Raji (cell line): ENCODE results near the gene PI4K2A.

Experiments used
- POLR2A ChIP-seq: IDR thresholded peaks from 2 replicates; pipeline ENCODE4 v1.6.1; 2011; ENCODE audit warnings: low read depth, low read length, control low read depth; ENCODE audit not compliant: insufficient read depth

Gene PI4K2A

DNA sequence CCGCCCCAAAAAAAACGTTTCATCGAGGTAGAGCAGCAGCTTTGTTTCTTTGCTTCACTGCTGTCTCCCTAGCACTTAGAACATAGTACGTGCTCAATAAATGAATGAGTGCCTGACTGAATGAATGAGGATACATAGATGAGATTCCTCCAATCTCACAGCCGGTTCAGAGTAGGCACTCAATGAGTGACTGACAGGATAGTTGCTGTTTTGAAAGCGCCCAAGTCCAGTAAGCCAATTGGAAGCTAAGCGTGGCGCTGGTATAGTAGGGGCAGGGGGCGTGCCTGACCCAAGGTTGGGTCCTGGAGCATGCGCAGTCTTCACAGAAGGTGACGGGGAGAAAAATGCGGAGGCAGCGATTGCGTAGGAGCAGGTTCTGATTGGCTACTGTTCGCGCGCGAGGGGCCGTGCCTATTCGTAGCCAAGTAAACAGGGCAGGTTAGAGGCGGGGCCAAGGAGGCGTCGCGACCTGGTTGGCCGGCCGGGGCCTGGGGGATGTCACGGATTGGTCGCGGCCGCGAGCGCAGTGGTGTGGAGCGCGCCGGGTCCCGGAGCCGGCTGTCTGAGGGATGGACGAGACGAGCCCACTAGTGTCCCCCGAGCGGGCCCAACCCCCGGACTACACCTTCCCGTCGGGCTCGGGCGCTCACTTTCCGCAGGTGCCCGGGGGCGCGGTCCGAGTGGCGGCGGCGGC lies at the start of gene PI4K2A:
Gene PI4K2A, plus strand, starts transcription at position 498 of the 694 bp plus-strand sequence. Its CDS starts 72 bp downstream, at position 570.
- peak; percentile 64 for TF ChIP-seq POLR2A

DNA sequence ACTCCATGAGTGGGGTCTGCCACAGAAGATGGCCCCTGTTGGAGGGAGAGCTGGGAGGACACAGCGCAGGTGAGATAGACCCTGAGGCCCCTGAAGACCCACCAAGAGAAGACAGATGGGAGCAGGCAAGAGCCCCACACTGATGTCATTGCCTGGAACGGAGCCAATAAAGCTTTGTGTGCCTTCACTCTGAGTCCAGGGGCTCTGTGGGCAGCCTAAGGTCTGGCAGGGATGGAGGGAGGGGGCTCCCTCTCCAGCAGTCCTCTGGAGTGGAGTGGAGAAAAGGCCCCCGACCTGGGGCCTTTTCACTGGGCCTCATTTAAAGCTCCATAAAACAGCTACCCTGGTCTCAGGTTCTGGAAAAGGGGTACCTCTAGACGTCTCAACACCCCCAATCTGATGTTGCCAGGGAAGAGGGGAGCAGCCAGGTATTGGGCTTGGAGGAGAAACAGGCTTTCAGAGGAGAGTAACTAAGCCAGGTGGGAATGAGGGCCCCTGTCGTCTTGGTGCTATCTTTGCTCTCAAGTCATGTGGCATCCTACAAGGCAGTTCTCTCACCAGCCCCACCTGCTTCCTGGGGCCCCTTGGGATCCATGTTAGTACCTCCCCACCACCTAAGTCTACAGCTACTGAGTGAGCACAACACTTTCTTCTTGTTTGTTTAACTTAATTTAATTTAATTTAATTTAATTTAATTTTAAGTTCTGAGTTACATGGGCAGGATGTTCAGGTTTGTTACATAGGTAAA lies 49.5 kb upstream of the PI4K2A start:
- no peak for TF ChIP-seq POLR2A

DNA sequence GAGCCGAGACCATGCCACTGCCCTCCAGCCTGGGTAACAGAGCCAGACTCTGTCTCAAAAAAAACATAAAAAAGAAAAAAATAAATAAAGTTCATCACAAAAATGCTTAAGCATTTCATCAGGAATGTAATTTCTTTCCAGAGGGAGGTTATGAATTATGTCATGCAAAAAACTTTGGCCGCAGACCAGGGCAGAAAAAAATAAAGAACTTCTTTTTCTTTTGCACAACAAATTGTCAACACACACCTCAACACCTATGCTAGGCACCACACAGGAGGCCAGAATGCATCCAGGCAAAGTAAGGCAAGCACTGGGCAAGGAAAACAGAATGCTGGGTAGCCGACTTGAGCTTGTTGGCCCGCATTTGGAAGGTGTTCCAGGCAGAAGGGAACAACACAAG lies 47.0 kb upstream of the PI4K2A start:
- TF ChIP-seq POLR2A, result no peak

DNA sequence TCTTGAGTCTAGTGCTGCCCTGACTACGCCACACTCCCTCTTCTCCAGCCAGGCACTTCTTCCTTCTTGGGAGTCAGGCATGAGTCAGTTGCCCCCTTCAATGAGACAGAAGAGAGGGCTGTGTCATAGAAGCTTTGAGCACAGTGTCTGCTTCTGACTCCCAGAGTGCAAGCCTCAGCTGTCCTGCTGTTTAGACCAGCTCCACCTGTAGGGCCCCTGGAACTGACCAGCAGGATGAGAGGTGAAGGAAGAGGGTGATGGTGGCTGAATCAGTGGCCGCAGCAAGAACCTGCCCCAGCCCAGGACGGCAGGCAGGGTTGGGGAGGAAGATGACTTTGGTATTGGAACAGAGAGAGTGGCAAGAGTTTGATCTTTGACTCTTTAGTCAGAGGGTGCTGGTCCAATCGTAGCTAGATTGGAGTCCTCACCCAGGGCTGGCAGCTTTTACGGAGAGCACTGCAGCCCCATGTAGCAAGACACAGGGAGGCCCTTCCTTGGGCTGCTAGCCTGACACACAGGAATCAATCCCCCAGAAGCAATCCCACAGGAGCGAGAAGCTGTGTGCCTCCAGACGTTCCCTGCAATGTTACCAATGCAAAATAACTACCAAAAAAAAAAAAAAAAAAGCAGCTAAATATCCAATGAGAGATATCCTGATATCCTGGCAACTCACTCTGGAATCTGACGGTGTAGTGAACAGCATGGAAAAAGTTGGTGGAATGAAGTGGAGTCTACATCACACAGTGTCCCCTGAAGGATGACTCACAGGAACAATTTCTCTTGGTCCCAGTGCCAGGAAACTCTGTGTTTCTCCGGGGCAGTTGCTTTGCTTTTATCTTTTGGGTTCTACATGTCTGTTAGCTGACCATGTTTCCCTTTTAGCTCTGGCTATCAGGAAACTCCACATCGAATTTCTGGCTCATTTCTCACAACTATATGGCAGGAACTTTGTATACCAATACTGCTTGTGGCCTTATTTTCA lies 44.1 kb upstream of the PI4K2A start:
- no peak for TF ChIP-seq POLR2A

DNA sequence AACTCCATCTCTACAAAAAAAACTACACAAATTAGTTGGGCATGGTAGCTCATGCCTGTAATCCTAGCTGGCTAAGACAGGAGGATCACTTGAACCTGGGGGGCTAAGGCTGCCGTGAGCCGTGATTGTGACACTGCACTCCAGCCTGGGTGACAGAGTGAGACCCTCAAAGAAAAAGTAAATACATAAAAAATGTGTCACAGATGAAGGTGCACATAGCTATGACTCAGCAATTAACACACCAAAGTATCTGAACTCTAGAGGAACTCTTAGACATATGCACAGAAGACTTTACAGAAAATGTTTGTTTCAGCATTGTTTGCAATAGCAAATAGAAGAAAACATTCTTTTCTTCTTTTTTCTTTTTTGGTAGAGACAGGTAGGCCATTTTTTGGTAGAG lies 42.7 kb upstream of the PI4K2A start:
- no peak for TF ChIP-seq POLR2A

DNA sequence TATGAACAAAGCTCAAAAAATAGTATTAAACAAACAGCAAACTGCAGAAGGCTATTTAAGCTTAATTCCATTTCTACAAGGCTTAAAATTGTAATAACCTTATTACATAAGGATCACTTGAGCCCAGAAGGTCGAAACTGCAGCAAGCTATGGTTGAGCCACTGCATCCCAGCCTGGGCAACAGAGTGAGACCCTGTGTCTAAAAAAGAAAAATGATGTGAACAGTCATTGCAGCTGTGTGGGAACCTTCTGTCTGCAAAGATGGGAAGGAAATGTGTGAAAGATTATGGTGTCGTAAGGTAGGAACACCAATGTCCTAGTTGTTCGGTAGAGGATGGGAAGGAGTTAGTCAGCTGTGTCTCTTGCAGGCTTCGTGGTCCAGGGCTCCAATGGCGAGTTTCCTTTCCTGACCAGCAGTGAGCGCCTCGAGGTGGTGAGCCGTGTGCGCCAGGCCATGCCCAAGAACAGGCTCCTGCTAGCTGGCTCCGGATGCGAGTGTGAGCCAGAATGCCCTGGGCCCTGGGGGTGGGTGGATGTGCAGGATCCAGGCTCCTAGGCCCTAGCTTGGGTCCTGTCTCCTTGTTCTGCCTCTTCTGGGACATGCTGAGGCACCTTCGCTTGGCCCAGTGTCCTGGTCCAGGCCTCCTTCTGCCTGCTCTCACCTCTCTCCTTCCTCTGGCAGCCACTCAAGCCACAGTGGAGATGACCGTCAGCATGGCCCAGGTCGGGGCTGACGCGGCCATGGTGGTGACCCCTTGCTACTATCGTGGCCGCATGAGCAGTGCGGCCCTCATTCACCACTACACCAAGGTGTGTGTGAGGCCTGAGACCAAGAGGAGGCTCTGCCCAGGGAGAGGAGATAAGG lies 41.8 kb upstream of the PI4K2A start:
- TF ChIP-seq POLR2A, result no peak

DNA sequence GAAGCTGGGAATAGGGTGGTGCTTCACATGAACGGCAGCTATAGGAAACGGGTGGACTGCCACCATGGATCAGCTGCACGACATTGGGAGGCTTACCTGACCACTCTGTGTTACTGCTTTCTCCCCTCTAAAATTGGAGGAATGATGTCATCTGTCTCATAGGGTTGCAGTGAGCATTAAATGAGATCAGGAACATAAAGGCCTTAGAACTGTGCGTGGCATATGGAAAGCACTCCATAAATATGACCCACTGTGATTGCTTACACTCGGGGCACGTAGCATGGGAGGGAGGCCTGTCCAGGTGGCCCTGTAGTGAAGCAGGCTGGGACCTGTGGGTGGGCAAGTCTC lies 41.2 kb upstream of the PI4K2A start:
- TF ChIP-seq POLR2A, result no peak

DNA sequence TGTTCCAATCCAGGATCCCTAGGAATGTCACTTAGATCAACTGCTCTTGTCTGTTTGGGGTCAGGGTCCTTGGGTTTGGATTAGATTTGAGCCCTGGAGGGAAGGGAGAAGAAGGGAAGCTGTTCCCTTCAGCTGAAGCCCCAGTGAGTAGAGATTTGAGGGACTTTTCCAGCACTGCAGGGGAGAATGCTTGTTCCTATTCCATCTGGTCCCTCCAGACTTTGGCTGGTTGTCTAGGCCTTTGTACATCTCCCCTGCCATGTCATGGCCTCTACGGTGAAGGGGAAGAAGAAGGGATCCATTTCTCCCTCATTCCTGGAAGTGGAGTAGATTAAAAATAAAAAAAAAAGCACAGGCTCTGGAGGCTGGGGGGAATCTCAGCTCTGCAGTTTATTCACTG lies 39.9 kb upstream of the PI4K2A start:
- TF ChIP-seq POLR2A, result no peak

DNA sequence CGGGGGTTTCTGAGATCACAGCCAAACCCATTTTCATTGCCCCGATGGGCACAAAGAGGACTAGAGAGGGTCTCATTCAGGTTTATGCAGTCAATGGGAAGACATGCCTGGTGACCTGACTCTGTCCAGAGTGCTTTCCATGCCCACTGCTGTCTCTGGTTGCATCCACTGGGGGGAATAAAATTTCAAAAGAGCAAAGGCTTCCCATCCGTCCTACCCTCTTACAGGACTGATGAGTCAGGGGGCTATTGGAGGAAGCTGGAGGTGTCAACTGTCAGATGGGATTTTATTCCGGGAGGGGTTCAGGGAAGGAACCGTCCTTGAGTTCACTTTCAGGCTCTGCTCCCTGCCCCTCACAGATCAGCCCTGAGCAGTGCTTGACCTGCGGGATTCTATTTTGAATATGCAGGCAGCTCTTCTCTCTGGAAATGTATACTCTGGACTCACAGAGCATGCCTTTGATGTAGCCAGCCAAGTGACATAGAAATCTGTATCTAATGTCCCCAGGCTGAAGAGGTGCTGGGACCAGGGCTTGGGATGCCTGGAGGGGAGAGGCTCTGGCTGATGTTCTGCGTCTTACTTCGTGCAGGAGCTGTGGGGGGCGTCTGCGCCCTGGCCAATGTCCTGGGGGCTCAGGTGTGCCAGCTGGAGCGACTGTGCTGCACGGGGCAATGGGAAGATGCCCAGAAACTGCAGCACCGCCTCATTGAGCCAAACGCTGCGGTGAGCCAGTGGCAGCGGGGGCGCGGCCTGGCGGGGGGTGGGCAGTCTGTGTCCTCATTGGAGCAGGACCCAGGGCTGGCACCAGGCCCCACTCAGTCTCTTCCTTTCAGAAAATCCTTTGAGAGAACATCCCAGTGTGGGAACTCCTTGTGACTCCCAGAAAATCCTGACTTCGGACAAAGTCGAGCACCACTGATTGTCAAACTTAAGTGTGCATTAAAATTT lies 38.9 kb upstream of the PI4K2A start:
- TF ChIP-seq POLR2A, result no peak

DNA sequence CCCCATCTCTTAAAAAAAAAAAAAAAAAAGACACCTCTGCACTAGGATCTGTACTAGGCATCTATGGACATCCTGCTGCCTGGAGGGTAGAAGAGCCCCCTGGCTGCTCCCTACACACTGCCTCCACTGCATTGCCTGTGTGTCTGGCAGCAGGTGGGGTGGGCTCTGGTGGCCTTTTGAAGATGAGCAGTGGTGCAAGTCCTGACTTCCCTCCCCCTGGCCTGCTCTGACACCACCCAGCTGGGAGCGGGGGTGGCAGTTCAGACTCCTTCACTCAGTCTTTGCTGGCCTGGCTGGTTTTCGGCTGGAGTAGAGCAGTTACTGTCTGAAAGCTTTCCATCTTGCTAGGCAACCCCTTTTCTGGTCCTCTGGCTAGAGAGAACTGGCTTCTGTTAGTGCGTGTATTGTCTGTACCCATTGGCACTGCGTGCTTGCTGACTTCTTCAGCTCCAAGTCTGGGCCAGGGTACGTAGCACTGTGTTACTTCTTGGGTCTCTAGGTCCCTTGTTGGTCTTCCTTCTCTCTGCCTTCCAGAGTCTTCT lies 33.3 kb upstream of the PI4K2A start:
- TF ChIP-seq POLR2A, result no peak

DNA sequence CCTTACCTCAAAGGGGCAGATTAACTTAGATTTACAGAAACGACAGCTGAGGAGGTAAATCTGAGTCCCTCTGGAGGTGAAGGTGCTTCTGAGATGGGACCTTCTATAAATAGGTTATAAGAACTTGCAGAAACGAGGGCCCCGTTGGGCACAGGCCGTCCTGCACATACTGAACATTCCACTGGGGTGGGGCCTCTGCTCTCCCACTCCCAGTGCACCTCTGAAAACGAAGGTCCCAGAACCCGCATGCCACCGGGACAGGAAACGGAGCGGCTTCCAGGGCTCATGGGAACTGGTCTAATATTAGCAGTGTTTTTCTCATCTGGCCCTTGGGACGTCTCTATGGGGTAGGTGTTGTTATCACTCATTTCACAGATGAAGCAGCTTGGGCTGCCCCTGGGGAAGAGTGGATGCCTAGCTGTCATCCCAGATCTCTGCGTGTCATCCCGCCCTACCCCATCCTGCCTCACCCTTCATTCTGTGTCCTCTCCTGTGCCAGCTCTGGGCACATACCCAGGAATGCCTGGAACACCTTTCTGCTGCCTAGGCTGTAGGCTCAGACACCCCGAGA lies 31.4 kb upstream of the PI4K2A start:
- TF ChIP-seq POLR2A, result no peak

DNA sequence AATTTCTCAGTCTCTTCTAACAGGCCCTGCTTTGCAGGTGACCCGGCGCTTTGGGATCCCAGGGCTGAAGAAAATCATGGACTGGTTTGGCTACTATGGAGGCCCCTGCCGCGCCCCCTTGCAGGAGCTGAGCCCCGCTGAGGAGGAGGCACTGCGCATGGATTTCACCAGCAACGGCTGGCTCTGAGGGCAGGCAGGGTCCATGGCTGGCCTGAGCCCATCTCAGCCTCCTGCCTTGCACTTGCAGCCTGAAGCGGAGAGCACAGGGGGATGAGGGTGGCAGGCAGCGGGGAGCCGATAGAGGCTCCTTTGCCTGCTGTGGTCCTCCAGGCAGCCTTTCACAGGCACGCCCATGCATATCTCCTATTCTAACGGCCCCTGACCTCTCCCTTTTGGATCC lies 29.0 kb upstream of the PI4K2A start:
- TF ChIP-seq POLR2A, result no peak

DNA sequence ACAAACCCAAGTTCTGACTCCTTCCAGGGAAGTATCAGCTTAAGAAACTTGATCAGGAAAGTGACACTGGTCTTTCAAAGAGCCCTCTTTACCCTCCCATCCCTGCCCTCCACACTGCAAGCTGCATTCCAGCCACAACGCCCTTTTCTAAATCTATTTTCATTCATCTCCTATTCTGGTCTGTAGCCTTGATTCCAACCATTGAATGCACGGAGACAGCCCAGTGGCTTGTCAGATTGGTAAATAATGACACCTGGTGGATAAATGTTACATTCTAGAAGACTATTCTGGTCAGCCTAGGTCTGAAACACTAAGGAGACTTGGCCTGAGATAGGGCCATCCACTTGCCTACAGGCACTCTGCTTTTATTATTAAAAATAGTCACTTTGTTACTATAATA lies 28.1 kb upstream of the PI4K2A start:
- no peak for TF ChIP-seq POLR2A
